ENCODE measurements around the gene LRRC30.

DNA sequence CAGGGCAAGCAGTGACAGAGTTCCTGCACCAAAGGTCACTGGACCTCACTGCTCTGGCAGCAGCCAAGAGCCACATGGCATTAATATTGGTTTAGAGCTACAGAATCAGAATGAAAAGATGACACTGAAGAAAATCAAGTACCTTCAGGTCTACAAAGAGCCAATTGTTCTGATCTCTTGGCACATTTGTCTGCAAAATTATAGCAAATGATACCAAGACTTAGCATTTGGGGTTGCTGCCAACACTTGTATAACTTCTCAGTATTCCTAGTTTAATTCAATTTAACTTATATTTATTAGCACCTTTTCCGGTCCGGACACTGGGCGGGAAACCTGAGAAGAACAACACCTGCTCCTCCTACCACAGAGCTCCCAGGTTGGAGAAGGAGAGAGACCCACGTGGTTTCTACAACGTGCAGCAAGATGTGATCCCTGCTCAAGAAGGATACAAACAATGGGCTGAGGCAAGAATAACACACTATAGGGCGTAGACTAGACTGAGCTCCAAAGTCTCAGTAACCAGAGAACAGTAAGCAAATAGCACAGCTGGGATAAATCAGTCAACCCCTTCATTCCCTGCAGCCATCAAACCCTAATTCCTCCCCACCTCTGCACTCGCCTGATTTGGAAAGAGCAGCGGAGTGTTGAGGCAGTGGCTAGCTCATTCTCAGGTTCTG is 2.4 kb downstream of the LRRC30 start:
- TF ChIP-seq, protein P1, sequence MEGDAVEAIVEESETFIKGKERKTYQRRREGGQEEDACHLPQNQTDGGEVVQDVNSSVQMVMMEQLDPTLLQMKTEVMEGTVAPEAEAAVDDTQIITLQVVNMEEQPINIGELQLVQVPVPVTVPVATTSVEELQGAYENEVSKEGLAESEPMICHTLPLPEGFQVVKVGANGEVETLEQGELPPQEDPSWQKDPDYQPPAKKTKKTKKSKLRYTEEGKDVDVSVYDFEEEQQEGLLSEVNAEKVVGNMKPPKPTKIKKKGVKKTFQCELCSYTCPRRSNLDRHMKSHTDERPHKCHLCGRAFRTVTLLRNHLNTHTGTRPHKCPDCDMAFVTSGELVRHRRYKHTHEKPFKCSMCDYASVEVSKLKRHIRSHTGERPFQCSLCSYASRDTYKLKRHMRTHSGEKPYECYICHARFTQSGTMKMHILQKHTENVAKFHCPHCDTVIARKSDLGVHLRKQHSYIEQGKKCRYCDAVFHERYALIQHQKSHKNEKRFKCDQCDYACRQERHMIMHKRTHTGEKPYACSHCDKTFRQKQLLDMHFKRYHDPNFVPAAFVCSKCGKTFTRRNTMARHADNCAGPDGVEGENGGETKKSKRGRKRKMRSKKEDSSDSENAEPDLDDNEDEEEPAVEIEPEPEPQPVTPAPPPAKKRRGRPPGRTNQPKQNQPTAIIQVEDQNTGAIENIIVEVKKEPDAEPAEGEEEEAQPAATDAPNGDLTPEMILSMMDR (IDR thresholded peaks at IDR 0.05): no peak
- no peak for TF ChIP-seq POLR2AphosphoS5 (IDR thresholded peaks at IDR 0.05; ENCODE audit: insufficient read depth in 1 of 2, low read depth in 1 of 2)

All from vagina (tissue), 2 donors.